Measurements from ENCODE around the gene IGSF9B.

DNA sequence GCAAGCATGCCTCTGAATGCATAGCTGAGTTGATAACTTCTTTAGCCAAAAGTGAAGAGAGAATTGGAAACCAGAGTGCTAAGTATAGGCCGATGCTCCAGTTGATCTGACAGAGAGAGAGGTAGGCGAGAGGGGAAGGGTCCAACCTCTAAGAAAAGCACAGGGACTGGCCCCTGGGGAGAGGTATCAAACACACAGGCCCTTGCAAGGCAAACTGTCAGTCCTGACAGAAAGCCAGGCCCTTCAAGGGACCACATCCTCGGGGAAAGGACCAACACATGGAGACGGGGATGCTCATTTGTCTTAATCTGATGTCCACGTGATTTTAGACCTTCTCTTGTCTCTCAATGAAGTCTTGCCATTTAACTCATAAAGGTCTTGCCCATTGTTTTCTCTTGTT is 67.6 kb downstream of the IGSF9B start:
- TF ChIP-seq, protein P1, sequence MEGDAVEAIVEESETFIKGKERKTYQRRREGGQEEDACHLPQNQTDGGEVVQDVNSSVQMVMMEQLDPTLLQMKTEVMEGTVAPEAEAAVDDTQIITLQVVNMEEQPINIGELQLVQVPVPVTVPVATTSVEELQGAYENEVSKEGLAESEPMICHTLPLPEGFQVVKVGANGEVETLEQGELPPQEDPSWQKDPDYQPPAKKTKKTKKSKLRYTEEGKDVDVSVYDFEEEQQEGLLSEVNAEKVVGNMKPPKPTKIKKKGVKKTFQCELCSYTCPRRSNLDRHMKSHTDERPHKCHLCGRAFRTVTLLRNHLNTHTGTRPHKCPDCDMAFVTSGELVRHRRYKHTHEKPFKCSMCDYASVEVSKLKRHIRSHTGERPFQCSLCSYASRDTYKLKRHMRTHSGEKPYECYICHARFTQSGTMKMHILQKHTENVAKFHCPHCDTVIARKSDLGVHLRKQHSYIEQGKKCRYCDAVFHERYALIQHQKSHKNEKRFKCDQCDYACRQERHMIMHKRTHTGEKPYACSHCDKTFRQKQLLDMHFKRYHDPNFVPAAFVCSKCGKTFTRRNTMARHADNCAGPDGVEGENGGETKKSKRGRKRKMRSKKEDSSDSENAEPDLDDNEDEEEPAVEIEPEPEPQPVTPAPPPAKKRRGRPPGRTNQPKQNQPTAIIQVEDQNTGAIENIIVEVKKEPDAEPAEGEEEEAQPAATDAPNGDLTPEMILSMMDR (IDR thresholded peaks at IDR 0.05; ENCODE audit: low read depth, low read length), result no peak
- no peak for TF ChIP-seq EZH2phosphoT487 (IDR thresholded peaks at IDR 0.05; ENCODE audit: low read depth)

All from OCI-LY3 (cell line).